H1 (cell line): ENCODE measurements around the gene VENTX. TPM values are rescaled to one million over a fixed set of nuclear protein-coding genes. Genes with fewer than 3 reads are reported as not detected.

Source experiments
- ATF2 ChIP-seq: IDR thresholded peaks from 2 replicates; pipeline ENCODE4 v1.6.1; 2012; ENCODE audit warnings: low read length, inconsistent platforms
- BRCA1 ChIP-seq: IDR thresholded peaks from 2 replicates; pipeline ENCODE4 v1.6.1; 2012; ENCODE audit warnings: low read depth, low read length, improper control_type of control experiment
- CEBPB ChIP-seq: IDR thresholded peaks from 2 replicates; pipeline ENCODE4 v1.6.1; 2012; ENCODE audit warnings: low read depth, low read length
- EGR1 ChIP-seq: IDR thresholded peaks from 2 replicates; pipeline ENCODE4 v1.6.1; 2011; ENCODE audit warnings: low read depth, low read length, borderline replicate concordance
- FOSL1 ChIP-seq: IDR thresholded peaks from 2 replicates; pipeline ENCODE4 v1.6.1; 2011; ENCODE audit warnings: mild to moderate bottlenecking, low read depth, low read length, moderate library complexity; ENCODE audit not compliant: insufficient read depth
- HDAC6 ChIP-seq: IDR thresholded peaks from one replicate; pipeline ENCODE4 v1.7.1; 2012; ENCODE audit warnings: low read depth, mild to moderate bottlenecking, inconsistent platforms, low read length, moderate library complexity
- KDM1A ChIP-seq: fragments of 200-600, 300-600 bp; sonication (generic); IDR thresholded peaks from 2 replicates; pipeline ENCODE4 v1.7.1; 2016; ENCODE audit warnings: mild to moderate bottlenecking, low read length, borderline replicate concordance
- NRF1 ChIP-seq: IDR thresholded peaks from 2 replicates; pipeline ENCODE4 v1.6.1; 2011; ENCODE audit warnings: mild to moderate bottlenecking, low read depth, low read length, improper control_type of control experiment
- POLR2A ChIP-seq, 2 experiments: IDR thresholded peaks; 1 replicate in 1 of 2; 2 replicates in 1 of 2; pipeline ENCODE4 v1.6.1; 2011; ENCODE audit warnings: low read depth in 2 of 2, low read length in 2 of 2, mild to moderate bottlenecking in 2 of 2; ENCODE audit errors: control extremely low read depth in 1 of 2
- SAP30 ChIP-seq: fragments of 300-600 bp; sonication (generic); IDR thresholded peaks from 2 replicates; pipeline ENCODE4 v1.7.1; 2012; ENCODE audit warnings: low read length, moderate library complexity, mild to moderate bottlenecking, inconsistent platforms; ENCODE audit not compliant: insufficient read depth, insufficient replicate concordance
- SIN3A ChIP-seq, 2 experiments: IDR thresholded peaks in 1 of 2; conservative IDR thresholded peaks in 1 of 2; 2 replicates each; pipeline ENCODE4 v1.6.1; 2011 to 2012; ENCODE audit warnings: low read length in 2 of 2, improper control_type of control experiment in 1 of 2, low read depth in 1 of 2, mild to moderate bottlenecking in 1 of 2
- SIRT6 ChIP-seq: IDR thresholded peaks from one replicate; pipeline ENCODE4 v1.7.1; 2012; ENCODE audit warnings: low read length, inconsistent platforms
- SIX5 ChIP-seq: IDR thresholded peaks from 2 replicates; pipeline ENCODE4 v1.6.1; 2011; ENCODE audit warnings: mild to moderate bottlenecking, low read depth, low read length
- SP4 ChIP-seq: IDR thresholded peaks from 2 replicates; pipeline ENCODE4 v1.6.1; 2012; ENCODE audit warnings: low read length, inconsistent platforms
- TAF1 ChIP-seq: IDR thresholded peaks from 2 replicates; pipeline ENCODE4 v1.6.1; 2011; ENCODE audit warnings: mild to moderate bottlenecking, low read depth, low read length
- TCF12 ChIP-seq: IDR thresholded peaks from 2 replicates; pipeline ENCODE4 v1.6.1; 2011; ENCODE audit warnings: low read depth, mild to moderate bottlenecking, low read length
- TEAD4 ChIP-seq: IDR thresholded peaks from 2 replicates; pipeline ENCODE4 v1.6.1; 2012; ENCODE audit warnings: low read depth, low read length, inconsistent platforms, mixed read lengths
- USF2 ChIP-seq: IDR thresholded peaks from 2 replicates; pipeline ENCODE4 v1.6.1; 2011; ENCODE audit warnings: low read length, improper control_type of control experiment
- YY1 ChIP-seq: IDR thresholded peaks from 2 replicates; pipeline ENCODE4 v1.6.1; 2011; ENCODE audit warnings: low read depth, mild to moderate bottlenecking, low read length
- ZNF274 ChIP-seq: IDR thresholded peaks from 2 replicates; pipeline ENCODE4 v1.7.0; 2012; ENCODE audit warnings: low read length, borderline replicate concordance; ENCODE audit errors: extremely low read depth
- polyA plus RNA-seq, 7 experiments: library from polyadenylated mRNA; depleted of rRNA in 3 of 7; stranded (reverse) in 5 of 7; unstranded in 2 of 7; fragments of >200 nt in 5 of 7; fragments of 200-250 nt in 2 of 7; gene quantifications; 1 replicate in 5 of 7; 2 replicates in 1 of 7; 4 replicates in 1 of 7; pipeline versions ENCODE4 v1.2.1 to v1.2.3, GENCODE V29; 2011 to 2013; ENCODE audit warnings: missing spikeins in 2 of 7, mixed read lengths in 2 of 7
- total RNA-seq: library from RNA; stranded (reverse); fragmentation: NEBNext Ultra II Directional; extraction: Animal tissue kit (Norgen Biotek cat#: 25700); gene quantifications from 2 replicates; pipeline ENCODE4 v1.2.1, GENCODE V29; 2021
- TF ChIP-seq, protein P1 (sequence below): IDR thresholded peaks from 2 replicates; pipeline ENCODE4 v1.6.1; 2012; ENCODE audit warnings: inconsistent platforms

VENTX gene
- total and polyA plus RNA-seq, 2 of the 8 experiments (the other 6 are each of a cell fraction or from before 2014, with no cell fraction given) = 5.6 TPM

- TF ChIP-seq TAF1 (0 out of 2 replicates have a peak, but pooled peaks have one; percentile 21), KDM1A (peak; percentile 7; the same call in 1 of the 2 replicates), HDAC6 (no peak), SIRT6 (no peak), FOSL1 (no peak), ATF2 (no peak), EGR1 (no peak), POLR2A (IDR thresholded peaks at IDR 0.05; ENCODE audit: control extremely low read depth in 1 of 2, low read depth in 2 of 2, low read length in 2 of 2) (no peak), NRF1 (no peak), ZNF274 (no peak), TCF12 (0 out of 2 replicates have a peak, but pooled peaks have one; percentile 40), SIN3A (conservative IDR thresholded peaks at IDR 0.05 in 1 of 2, IDR thresholded peaks at IDR 0.05 in 1 of 2; ENCODE audit: low read depth in 1 of 2, low read length in 2 of 2) (no peak), SP4 (no peak), BRCA1 (no peak), SAP30 (no peak), USF2 (no peak), SIX5 (no peak), CEBPB (no peak), YY1 (no peak), TEAD4 (no peak)
- TF ChIP-seq, protein P1, sequence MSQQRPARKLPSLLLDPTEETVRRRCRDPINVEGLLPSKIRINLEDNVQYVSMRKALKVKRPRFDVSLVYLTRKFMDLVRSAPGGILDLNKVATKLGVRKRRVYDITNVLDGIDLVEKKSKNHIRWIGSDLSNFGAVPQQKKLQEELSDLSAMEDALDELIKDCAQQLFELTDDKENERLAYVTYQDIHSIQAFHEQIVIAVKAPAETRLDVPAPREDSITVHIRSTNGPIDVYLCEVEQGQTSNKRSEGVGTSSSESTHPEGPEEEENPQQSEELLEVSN = peak; percentile 93
Measured at GRCh38 chr10:133237588-133238465, at the start of gene VENTX (continued).
